ENCODE results near the gene SSB. TPM values are rescaled to one million over a fixed set of nuclear protein-coding genes. Genes with fewer than 3 reads are reported as not detected.
A peak's percentile ranks its signal among the peaks of the same experiment; 100 is the strongest.

SSB gene
- total RNA-seq, 1 experiment from 2014 or later: 119 TPM

DNA sequence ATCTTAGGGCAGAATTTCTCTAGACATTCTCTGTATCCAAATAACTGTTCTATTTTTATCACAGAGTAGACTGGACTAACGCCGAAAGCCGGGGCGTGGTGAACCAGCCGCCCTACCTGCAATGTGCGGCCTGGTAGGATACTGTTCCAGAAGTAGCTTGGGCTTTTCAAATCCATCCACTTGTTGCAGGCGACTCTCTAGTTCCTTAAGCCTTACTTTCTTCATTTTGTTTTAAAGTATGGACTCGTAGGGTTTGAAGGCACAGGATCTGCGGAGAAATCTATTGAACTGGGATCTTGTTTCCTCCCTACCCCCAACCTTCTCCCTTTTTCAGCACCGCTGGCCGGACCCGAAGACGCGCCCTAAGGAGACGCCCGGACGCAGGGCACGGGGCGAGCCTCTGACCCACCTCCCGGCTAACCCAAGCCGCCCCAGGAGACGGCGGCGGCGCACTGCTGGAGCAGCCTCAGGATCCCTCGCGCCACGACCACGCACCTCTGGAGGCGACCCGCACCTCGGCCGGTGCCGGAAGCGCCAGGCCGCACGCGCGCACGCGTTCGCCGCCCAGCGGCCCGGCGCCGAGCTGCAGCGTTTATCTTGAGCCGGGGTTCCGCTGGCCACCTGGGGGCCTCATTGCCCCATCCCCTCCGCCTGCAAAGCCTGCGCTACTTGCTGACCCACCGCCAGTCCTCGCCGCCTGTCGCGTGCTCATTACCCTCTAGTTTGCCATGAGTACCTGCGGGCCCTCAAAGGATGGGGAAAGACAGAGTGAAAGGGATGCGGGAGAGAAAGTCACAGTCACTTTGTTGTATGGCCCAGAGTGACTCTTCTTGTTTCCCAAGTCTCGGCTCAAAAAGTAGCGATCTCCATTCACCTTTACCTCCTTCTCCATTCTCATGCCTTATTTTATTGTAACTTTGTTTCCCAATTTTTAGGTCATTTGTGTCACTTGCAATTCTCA, 26.0 kb downstream of the SSB start, which contains the start of gene METTL5:
METTL5 (minus strand) TSS at position 533 of the 961 bp plus-strand sequence; CDS start at position 225, 308 bp downstream.
- peak; percentile 50 for DNase-seq (ENCODE audit: low read depth, low spot score)
- POLR2A ChIA-PET: interaction anchor here (0.6 kb wide), 1 partner anchor 49 kb away, joined by 3 read pairs; no protein-coding TSS in a partner anchor
- in situ Hi-C loops (cut with HindIII; ENCODE audit: low pct_unique_long_range_greater_than_20kb, low sequenced_read_pairs): no loop called here

More for the DNA sequence above, 26.0 kb downstream of the SSB start, which contains the start of gene METTL5:
- no TSS peak for BruUV-seq (replicated peaks)
- peak within 1 kb of the TSS; percentile 75 to 93 for H3K4me3 ChIP-seq (ENCODE audit: low read depth in 2 of 2, low read length in 2 of 2)
- CTCF ChIA-PET: interaction anchor here (0.6 to 2.0 kb wide), 3 partner anchors 53 to 128 kb away, joined by 4 to 6 read pairs (median 6); no protein-coding TSS in a partner anchor
- intact Hi-C loops (cut with micrococcal nuclease; ENCODE audit: unreplicated experiment): loop anchor here (5.0 kb wide), 2 partner anchors 53 to 103 kb away; no protein-coding TSS in a partner anchor
- H3K4me1 ChIP-seq (ENCODE audit: control insufficient read depth, insufficient read depth, low read length): peaks cover 15% of the 10 kb centered on the region
- H3K36me3 ChIP-seq (ENCODE audit: control insufficient read depth, insufficient read depth, low read length): no peaks in the 10 kb centered on the region
- ATAC-seq: peak; percentile 84
- no peaks in the 10 kb centered on the region for H3K9me3 ChIP-seq (ENCODE audit: control insufficient read depth, insufficient read depth, low read depth, low read length)
- H3K27ac ChIP-seq (ENCODE audit: low read length): peak within 1 kb of the TSS; percentile 93
- H3K27me3 ChIP-seq (ENCODE audit: control insufficient read depth, insufficient read depth, low read length): no peaks in the 10 kb centered on the region
- TF ChIP-seq, protein P1, sequence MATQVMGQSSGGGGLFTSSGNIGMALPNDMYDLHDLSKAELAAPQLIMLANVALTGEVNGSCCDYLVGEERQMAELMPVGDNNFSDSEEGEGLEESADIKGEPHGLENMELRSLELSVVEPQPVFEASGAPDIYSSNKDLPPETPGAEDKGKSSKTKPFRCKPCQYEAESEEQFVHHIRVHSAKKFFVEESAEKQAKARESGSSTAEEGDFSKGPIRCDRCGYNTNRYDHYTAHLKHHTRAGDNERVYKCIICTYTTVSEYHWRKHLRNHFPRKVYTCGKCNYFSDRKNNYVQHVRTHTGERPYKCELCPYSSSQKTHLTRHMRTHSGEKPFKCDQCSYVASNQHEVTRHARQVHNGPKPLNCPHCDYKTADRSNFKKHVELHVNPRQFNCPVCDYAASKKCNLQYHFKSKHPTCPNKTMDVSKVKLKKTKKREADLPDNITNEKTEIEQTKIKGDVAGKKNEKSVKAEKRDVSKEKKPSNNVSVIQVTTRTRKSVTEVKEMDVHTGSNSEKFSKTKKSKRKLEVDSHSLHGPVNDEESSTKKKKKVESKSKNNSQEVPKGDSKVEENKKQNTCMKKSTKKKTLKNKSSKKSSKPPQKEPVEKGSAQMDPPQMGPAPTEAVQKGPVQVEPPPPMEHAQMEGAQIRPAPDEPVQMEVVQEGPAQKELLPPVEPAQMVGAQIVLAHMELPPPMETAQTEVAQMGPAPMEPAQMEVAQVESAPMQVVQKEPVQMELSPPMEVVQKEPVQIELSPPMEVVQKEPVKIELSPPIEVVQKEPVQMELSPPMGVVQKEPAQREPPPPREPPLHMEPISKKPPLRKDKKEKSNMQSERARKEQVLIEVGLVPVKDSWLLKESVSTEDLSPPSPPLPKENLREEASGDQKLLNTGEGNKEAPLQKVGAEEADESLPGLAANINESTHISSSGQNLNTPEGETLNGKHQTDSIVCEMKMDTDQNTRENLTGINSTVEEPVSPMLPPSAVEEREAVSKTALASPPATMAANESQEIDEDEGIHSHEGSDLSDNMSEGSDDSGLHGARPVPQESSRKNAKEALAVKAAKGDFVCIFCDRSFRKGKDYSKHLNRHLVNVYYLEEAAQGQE (IDR thresholded peaks at IDR 0.05; ENCODE audit: insufficient read depth in 1 of 2, low read depth in 2 of 2, low read length in 1 of 2): peak in 1 of 2 experiments; percentile 51; a peak in 1 of 4 replicates
- peak; percentile 92; the same call in 1 of the 2 replicates for TF ChIP-seq SIN3A (IDR thresholded peaks at IDR 0.05; ENCODE audit: borderline replicate concordance, insufficient read depth, low read depth, low read length)
- TF ChIP-seq, protein P2, sequence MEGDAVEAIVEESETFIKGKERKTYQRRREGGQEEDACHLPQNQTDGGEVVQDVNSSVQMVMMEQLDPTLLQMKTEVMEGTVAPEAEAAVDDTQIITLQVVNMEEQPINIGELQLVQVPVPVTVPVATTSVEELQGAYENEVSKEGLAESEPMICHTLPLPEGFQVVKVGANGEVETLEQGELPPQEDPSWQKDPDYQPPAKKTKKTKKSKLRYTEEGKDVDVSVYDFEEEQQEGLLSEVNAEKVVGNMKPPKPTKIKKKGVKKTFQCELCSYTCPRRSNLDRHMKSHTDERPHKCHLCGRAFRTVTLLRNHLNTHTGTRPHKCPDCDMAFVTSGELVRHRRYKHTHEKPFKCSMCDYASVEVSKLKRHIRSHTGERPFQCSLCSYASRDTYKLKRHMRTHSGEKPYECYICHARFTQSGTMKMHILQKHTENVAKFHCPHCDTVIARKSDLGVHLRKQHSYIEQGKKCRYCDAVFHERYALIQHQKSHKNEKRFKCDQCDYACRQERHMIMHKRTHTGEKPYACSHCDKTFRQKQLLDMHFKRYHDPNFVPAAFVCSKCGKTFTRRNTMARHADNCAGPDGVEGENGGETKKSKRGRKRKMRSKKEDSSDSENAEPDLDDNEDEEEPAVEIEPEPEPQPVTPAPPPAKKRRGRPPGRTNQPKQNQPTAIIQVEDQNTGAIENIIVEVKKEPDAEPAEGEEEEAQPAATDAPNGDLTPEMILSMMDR (IDR thresholded peaks at IDR 0.05): peak; percentile 100
- TF ChIP-seq TCF7L2 (IDR thresholded peaks at IDR 0.05; ENCODE audit: low read depth, low read length): peak; percentile 35; the same call in 1 of the 2 replicates
- peak; percentile 82 for TF ChIP-seq POLR2AphosphoS5 (IDR thresholded peaks at IDR 0.05; ENCODE audit: low read depth, low read length)
